ENCODE data around the gene HIRA.

- TF ChIP-seq EP300 (IDR thresholded peaks at IDR 0.05; ENCODE audit: borderline replicate concordance) (no peak), MAX (IDR thresholded peaks at IDR 0.05) (no peak), CREB1 (IDR thresholded peaks at IDR 0.05; ENCODE audit: low read depth) (no peak), REST (IDR thresholded peaks at IDR 0.05; ENCODE audit: low read depth) (no peak), RAD21 (IDR thresholded peaks at IDR 0.05; ENCODE audit: low read depth) (no peak), TAF1 (IDR thresholded peaks at IDR 0.05; ENCODE audit: low read depth) (no peak), TEAD4 (IDR thresholded peaks at IDR 0.05) (no peak), TCF12 (IDR thresholded peaks at IDR 0.05; ENCODE audit: low read depth) (no peak), YY1 (IDR thresholded peaks at IDR 0.05; ENCODE audit: low read depth) (no peak), FOXM1 (IDR thresholded peaks at IDR 0.05; ENCODE audit: borderline replicate concordance, low read depth) (no peak), EGR1 (IDR thresholded peaks at IDR 0.05) (no peak)
These were observed 23.5 kb upstream of the HIRA start for GRCh38 chr22:19455033-19455432.

All from Ishikawa (cell line).